Measurements from ENCODE around the gene FGG.

FGG gene

DNA sequence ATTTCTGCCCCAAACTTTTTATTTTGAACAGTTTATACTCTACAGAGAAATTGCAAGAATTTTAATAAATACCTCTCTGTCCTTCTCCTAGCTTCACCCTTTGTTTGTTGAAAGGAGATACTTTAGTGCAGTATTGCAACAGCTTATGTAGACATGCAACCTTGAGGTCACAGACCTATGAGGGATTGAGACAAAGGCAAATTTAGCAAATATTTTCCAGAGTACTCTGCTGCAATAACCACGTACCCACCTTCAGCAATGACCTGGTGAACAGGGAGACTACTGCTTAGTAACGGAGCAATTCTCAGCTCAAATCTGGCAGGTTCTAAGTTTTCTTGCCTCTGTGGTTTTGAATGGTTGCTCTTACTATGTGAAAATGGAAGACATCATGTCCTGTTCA, 35.1 kb downstream of the FGG start:
- DNase-seq (ENCODE audit: low spot score) = no peak
- no peak overlapping the region for H2BK120ac ChIP-seq (ENCODE audit: low read depth, low read length)
- no peak overlapping the region for H3K4me3 ChIP-seq (ENCODE audit: low read length in 2 of 2)
- H3K9me3 ChIP-seq (replicated peaks in 1 of 2; ENCODE audit: control insufficient read depth in 2 of 2, insufficient read depth in 1 of 2, low read depth in 1 of 2, low read length in 2 of 2) = no peaks in the 10 kb centered on the region
- no CpG with 5 or more reads among the region's 2 CpGs for whole genome bisulfite sequencing, 2 donors (ENCODE audit: extremely low coverage in 2 of 2, insufficient read length in 2 of 2, insufficient replicate concordance in 1 of 2)
- H3K9ac ChIP-seq (ENCODE audit: low read depth, low read length, poor library complexity) = no peak overlapping the region
- no peak overlapping the region for H4K91ac ChIP-seq (ENCODE audit: low read depth, low read length, poor library complexity)
- H3K23ac ChIP-seq (ENCODE audit: low read depth, low read length, poor library complexity) = no peak overlapping the region
- no peak overlapping the region for H2AFZ ChIP-seq (ENCODE audit: low read length)
- H3K36me3 ChIP-seq (replicated peaks in 1 of 2; ENCODE audit: control insufficient read depth in 2 of 2, insufficient read depth in 2 of 2, low read length in 2 of 2) = no peaks in the 10 kb centered on the region
- no peaks in the 10 kb centered on the region for H3K4me1 ChIP-seq (ENCODE audit: control insufficient read depth in 2 of 2, insufficient read depth in 1 of 2, low read depth in 1 of 2, low read length in 2 of 2)
- H2AK5ac ChIP-seq (ENCODE audit: low read depth, low read length) = no peak overlapping the region
- no peak overlapping the region for H2BK12ac ChIP-seq (ENCODE audit: low read length)
- H2BK5ac ChIP-seq (ENCODE audit: low read length) = no peak overlapping the region
- no peak overlapping the region for H3K27ac ChIP-seq (replicated peaks; ENCODE audit: low read length)
- no peak overlapping the region for H4K8ac ChIP-seq (ENCODE audit: low read depth, low read length)
- H3K79me1 ChIP-seq (ENCODE audit: low read depth, low read length) = peaks cover 1% of the 10 kb centered on the region
- no peak overlapping the region for H3K4ac ChIP-seq (ENCODE audit: low read length)
- H3K27me3 ChIP-seq (ENCODE audit: control insufficient read depth in 3 of 3, insufficient read depth in 3 of 3, low read depth in 1 of 3, low read length in 3 of 3) = no peaks in the 10 kb centered on the region
- H3K4me2 ChIP-seq (ENCODE audit: insufficient read depth, low read length, poor library complexity, severe bottlenecking) = no peak overlapping the region
- no peak overlapping the region for H2BK15ac ChIP-seq (ENCODE audit: low read length)
- no peak overlapping the region for H3K14ac ChIP-seq (ENCODE audit: low read length)
- no peak overlapping the region for H3K18ac ChIP-seq (ENCODE audit: low read length)

DNA sequence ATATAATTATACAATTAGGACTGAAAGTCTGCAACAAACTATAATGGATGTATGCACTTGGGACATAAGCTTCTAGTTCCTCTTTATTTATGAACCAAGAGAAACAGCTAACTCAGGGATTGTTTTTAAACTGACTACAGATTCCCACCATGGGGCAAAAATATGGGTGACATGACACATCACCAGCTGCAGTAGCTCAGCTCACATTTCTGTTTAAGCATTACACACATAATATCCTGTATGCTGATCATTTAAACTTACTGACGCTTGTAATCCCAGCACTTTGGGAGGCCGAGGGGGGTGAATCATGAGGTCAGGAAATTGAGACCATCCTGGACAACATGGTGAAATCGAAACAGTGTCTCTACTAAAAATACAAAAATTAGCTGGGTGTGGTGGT, 38.1 kb downstream of the FGG start:
- no peaks in the 10 kb centered on the region for H3K27me3 ChIP-seq (ENCODE audit: control insufficient read depth in 3 of 3, insufficient read depth in 3 of 3, low read depth in 1 of 3, low read length in 3 of 3)
- H3K79me1 ChIP-seq (ENCODE audit: low read depth, low read length) = no peaks in the 10 kb centered on the region
- no peak overlapping the region for H4K8ac ChIP-seq (ENCODE audit: low read depth, low read length)
- no peak overlapping the region for H2AK5ac ChIP-seq (ENCODE audit: low read depth, low read length)
- H3K14ac ChIP-seq (ENCODE audit: low read length) = no peak overlapping the region
- no peak overlapping the region for H2AFZ ChIP-seq (ENCODE audit: low read length)
- no peak overlapping the region for H3K9ac ChIP-seq (ENCODE audit: low read depth, low read length, poor library complexity)
- H3K4ac ChIP-seq (ENCODE audit: low read length) = no peak overlapping the region
- no peak overlapping the region for H2BK12ac ChIP-seq (ENCODE audit: low read length)
- H3K4me3 ChIP-seq (ENCODE audit: low read length in 2 of 2) = no peak overlapping the region
- H3K36me3 ChIP-seq (replicated peaks in 1 of 2; ENCODE audit: control insufficient read depth in 2 of 2, insufficient read depth in 2 of 2, low read length in 2 of 2) = no peaks in the 10 kb centered on the region
- H3K4me1 ChIP-seq (ENCODE audit: control insufficient read depth in 2 of 2, insufficient read depth in 1 of 2, low read depth in 1 of 2, low read length in 2 of 2) = no peaks in the 10 kb centered on the region
- H3K27ac ChIP-seq (replicated peaks; ENCODE audit: low read length) = no peak overlapping the region
- no peak overlapping the region for H2BK15ac ChIP-seq (ENCODE audit: low read length)
- H3K18ac ChIP-seq (ENCODE audit: low read length) = no peak overlapping the region
- H2BK5ac ChIP-seq (ENCODE audit: low read length) = no peak overlapping the region
- DNase-seq (ENCODE audit: low spot score) = no peak
- WGBS, 2 donors (ENCODE audit: extremely low coverage in 2 of 2, insufficient read length in 2 of 2, insufficient replicate concordance in 1 of 2) = no CpG with 5 or more reads among the region's 3 CpGs
- H3K9me3 ChIP-seq (replicated peaks in 1 of 2; ENCODE audit: control insufficient read depth in 2 of 2, insufficient read depth in 1 of 2, low read depth in 1 of 2, low read length in 2 of 2) = no peaks in the 10 kb centered on the region
- no peak overlapping the region for H4K91ac ChIP-seq (ENCODE audit: low read depth, low read length, poor library complexity)
- no peak overlapping the region for H3K4me2 ChIP-seq (ENCODE audit: insufficient read depth, low read length, poor library complexity, severe bottlenecking)
- no peak overlapping the region for H3K23ac ChIP-seq (ENCODE audit: low read depth, low read length, poor library complexity)
- no peak overlapping the region for H2BK120ac ChIP-seq (ENCODE audit: low read depth, low read length)

- H2AFZ ChIP-seq (ENCODE audit: low read length) = no peak overlapping the region
- no peak overlapping the region for H2AK5ac ChIP-seq (ENCODE audit: low read depth, low read length)
- H3K14ac ChIP-seq (ENCODE audit: low read length) = no peak overlapping the region
- no peaks in the 10 kb centered on the region for H3K9me3 ChIP-seq (replicated peaks in 1 of 2; ENCODE audit: control insufficient read depth in 2 of 2, insufficient read depth in 1 of 2, low read depth in 1 of 2, low read length in 2 of 2)
- H3K27ac ChIP-seq (replicated peaks; ENCODE audit: low read length) = no peak overlapping the region
- H3K4me1 ChIP-seq (ENCODE audit: control insufficient read depth in 2 of 2, insufficient read depth in 1 of 2, low read depth in 1 of 2, low read length in 2 of 2) = no peaks in the 10 kb centered on the region
- no peak overlapping the region for H3K9ac ChIP-seq (ENCODE audit: low read depth, low read length, poor library complexity)
- no peak overlapping the region for H3K4me2 ChIP-seq (ENCODE audit: insufficient read depth, low read length, poor library complexity, severe bottlenecking)
- no peaks in the 10 kb centered on the region for H3K36me3 ChIP-seq (replicated peaks in 1 of 2; ENCODE audit: control insufficient read depth in 2 of 2, insufficient read depth in 2 of 2, low read length in 2 of 2)
- no peak overlapping the region for H3K18ac ChIP-seq (ENCODE audit: low read length)
- H2BK12ac ChIP-seq (ENCODE audit: low read length) = no peak overlapping the region
- DNase-seq (ENCODE audit: low spot score) = no peak
- H3K4me3 ChIP-seq (ENCODE audit: low read length in 2 of 2) = no peak overlapping the region
- H3K23ac ChIP-seq (ENCODE audit: low read depth, low read length, poor library complexity) = no peak overlapping the region
- H3K27me3 ChIP-seq (ENCODE audit: control insufficient read depth in 3 of 3, insufficient read depth in 3 of 3, low read depth in 1 of 3, low read length in 3 of 3) = no peaks in the 10 kb centered on the region
- H2BK120ac ChIP-seq (ENCODE audit: low read depth, low read length) = no peak overlapping the region
- H3K79me1 ChIP-seq (ENCODE audit: low read depth, low read length) = no peaks in the 10 kb centered on the region
- H4K8ac ChIP-seq (ENCODE audit: low read depth, low read length) = no peak overlapping the region
- no peak overlapping the region for H2BK5ac ChIP-seq (ENCODE audit: low read length)
- no peak overlapping the region for H3K4ac ChIP-seq (ENCODE audit: low read length)
- H2BK15ac ChIP-seq (ENCODE audit: low read length) = no peak overlapping the region
- no CpG with 5 or more reads among the region's 5 CpGs for WGBS, 2 donors (ENCODE audit: extremely low coverage in 2 of 2, insufficient read length in 2 of 2, insufficient replicate concordance in 1 of 2)
- no peak overlapping the region for H4K91ac ChIP-seq (ENCODE audit: low read depth, low read length, poor library complexity)
Measured at GRCh38 chr4:154573190-154573870, 39.1 kb downstream of the FGG start.

- WGBS, 2 donors (ENCODE audit: extremely low coverage in 2 of 2, insufficient read length in 2 of 2, insufficient replicate concordance in 1 of 2) = no CpG with 5 or more reads among the region's 5 CpGs
- H3K27ac ChIP-seq (replicated peaks; ENCODE audit: low read length) = no peak overlapping the region
- no peak for DNase-seq (ENCODE audit: low spot score)
- no peak overlapping the region for H3K18ac ChIP-seq (ENCODE audit: low read length)
- no peaks in the 10 kb centered on the region for H3K9me3 ChIP-seq (replicated peaks in 1 of 2; ENCODE audit: control insufficient read depth in 2 of 2, insufficient read depth in 1 of 2, low read depth in 1 of 2, low read length in 2 of 2)
- H2BK15ac ChIP-seq (ENCODE audit: low read length) = no peak overlapping the region
- H2BK12ac ChIP-seq (ENCODE audit: low read length) = no peak overlapping the region
- H3K14ac ChIP-seq (ENCODE audit: low read length) = no peak overlapping the region
- no peak overlapping the region for H3K4me3 ChIP-seq (ENCODE audit: low read length in 2 of 2)
- no peaks in the 10 kb centered on the region for H3K4me1 ChIP-seq (ENCODE audit: control insufficient read depth in 2 of 2, insufficient read depth in 1 of 2, low read depth in 1 of 2, low read length in 2 of 2)
- H2AK5ac ChIP-seq (ENCODE audit: low read depth, low read length) = no peak overlapping the region
- no peak overlapping the region for H2BK120ac ChIP-seq (ENCODE audit: low read depth, low read length)
- H4K91ac ChIP-seq (ENCODE audit: low read depth, low read length, poor library complexity) = no peak overlapping the region
- H3K4me2 ChIP-seq (ENCODE audit: insufficient read depth, low read length, poor library complexity, severe bottlenecking) = no peak overlapping the region
- no peaks in the 10 kb centered on the region for H3K36me3 ChIP-seq (replicated peaks in 1 of 2; ENCODE audit: control insufficient read depth in 2 of 2, insufficient read depth in 2 of 2, low read length in 2 of 2)
- H3K27me3 ChIP-seq (ENCODE audit: control insufficient read depth in 3 of 3, insufficient read depth in 3 of 3, low read depth in 1 of 3, low read length in 3 of 3) = peaks cover 0 to 3% (median 0%) of the 10 kb centered on the region in 3 experiments
- H3K9ac ChIP-seq (ENCODE audit: low read depth, low read length, poor library complexity) = no peak overlapping the region
- H3K23ac ChIP-seq (ENCODE audit: low read depth, low read length, poor library complexity) = no peak overlapping the region
- no peak overlapping the region for H2AFZ ChIP-seq (ENCODE audit: low read length)
- no peaks in the 10 kb centered on the region for H3K79me1 ChIP-seq (ENCODE audit: low read depth, low read length)
- no peak overlapping the region for H4K8ac ChIP-seq (ENCODE audit: low read depth, low read length)
- H3K4ac ChIP-seq (ENCODE audit: low read length) = no peak overlapping the region
- H2BK5ac ChIP-seq (ENCODE audit: low read length) = no peak overlapping the region
Measured at GRCh38 chr4:154569584-154569983, 42.9 kb downstream of the FGG start.
